Activated T-cell treated with anti-CD3 and anti-CD28 coated beads, Interleukin-2, amount 50 U/mL, for 48 hours (primary cell): ENCODE results near the gene CA12.

Experiments used
- DNase-seq, 2 experiments: peaks; one replicate each; pipeline ENCODE4 v3.0.0-alpha.2; 2020

CA12 gene

GRCh38 chr15:63374686-63375520 lies 6.7 kb downstream of the CA12 start:
- peak; percentile 72 for DNase-seq

GRCh38 chr15:63373866-63374548 lies 7.6 kb downstream of the CA12 start:
- DNase-seq: no peak

GRCh38 chr15:63373330-63373729 lies 8.3 kb downstream of the CA12 start:
- no peak for DNase-seq

- no peak for DNase-seq
Observed at GRCh38 chr15:63372753-63373152, 8.9 kb downstream of the CA12 start.

GRCh38 chr15:63372018-63372705 lies 9.5 kb downstream of the CA12 start:
- peak; percentile 57 to 62 for DNase-seq

GRCh38 chr15:63371297-63371918 lies 10.2 kb downstream of the CA12 start:
- DNase-seq: no peak

- DNase-seq: no peak
Observed at GRCh38 chr15:63370764-63371163, 10.9 kb downstream of the CA12 start.

- no peak for DNase-seq
Observed at GRCh38 chr15:63369781-63370180, 11.9 kb downstream of the CA12 start.

GRCh38 chr15:63369296-63369695 lies 12.3 kb downstream of the CA12 start:
- DNase-seq: no peak

GRCh38 chr15:63368503-63368902 lies 13.1 kb downstream of the CA12 start:
- DNase-seq: no peak

GRCh38 chr15:63367900-63368299 lies 13.7 kb downstream of the CA12 start:
- no peak for DNase-seq

- DNase-seq: no peak
Observed at GRCh38 chr15:63367390-63367789, 14.3 kb downstream of the CA12 start.

- no peak for DNase-seq
Observed at GRCh38 chr15:63366451-63366850, 15.2 kb downstream of the CA12 start.

GRCh38 chr15:63365273-63365680 lies 16.4 kb downstream of the CA12 start:
- DNase-seq: no peak

- no peak for DNase-seq
Observed at GRCh38 chr15:63364399-63365272, 17.0 kb downstream of the CA12 start.

- DNase-seq: no peak
Observed at GRCh38 chr15:63363292-63363691, 18.4 kb downstream of the CA12 start.

- no peak for DNase-seq
Observed at GRCh38 chr15:63362885-63363284, 18.8 kb downstream of the CA12 start.

- DNase-seq: no peak
Observed at GRCh38 chr15:63362196-63362595, 19.4 kb downstream of the CA12 start.

- DNase-seq: no peak
Observed at GRCh38 chr15:63360170-63360569, 21.5 kb downstream of the CA12 start.

GRCh38 chr15:63358241-63359029 lies 23.2 kb downstream of the CA12 start:
- DNase-seq: no peak

GRCh38 chr15:63357731-63358130 lies 23.9 kb downstream of the CA12 start:
- no peak for DNase-seq
